ENCODE measurements around the gene SCAMP2. TPM values are rescaled to one million over a fixed set of nuclear protein-coding genes. Genes with fewer than 3 reads are reported as not detected.
A peak's percentile ranks its signal among the peaks of the same experiment; 100 is the strongest.
"Not testable (repeated sequence)": the region's sequence is repeated elsewhere in the genome, so short reads cannot be mapped to it uniquely, and the experiment has no call there.

Gene SCAMP2
- total RNA-seq, 1 experiment from 2014 or later = 21.6 TPM

DNA sequence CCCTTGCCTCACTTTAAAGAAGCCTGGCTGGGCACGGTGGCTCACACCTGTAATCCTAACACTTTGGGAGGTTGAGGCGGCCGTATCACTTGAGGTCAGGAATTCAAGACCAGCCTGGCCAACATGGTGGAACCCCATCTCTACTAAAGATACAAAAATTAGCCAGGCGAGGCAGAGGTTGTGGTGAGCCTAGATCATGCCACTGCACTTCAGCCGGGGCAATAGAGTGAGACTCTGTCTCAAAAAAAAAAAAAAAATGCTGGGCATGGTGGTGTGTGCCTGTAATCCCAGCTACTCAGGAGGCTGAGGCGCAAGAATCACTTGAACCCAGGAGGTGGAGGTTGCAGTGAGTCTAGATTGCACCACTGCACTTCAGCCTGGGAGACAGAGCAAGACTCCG is 21.2 kb upstream of the SCAMP2 start:
- not testable (repeated sequence) for H3K4me3 ChIP-seq, H3K27me3 ChIP-seq, DNase-seq, H3K9me3 ChIP-seq
- H3K36me3 ChIP-seq = peaks cover 38% of the 10 kb centered on the region

DNA sequence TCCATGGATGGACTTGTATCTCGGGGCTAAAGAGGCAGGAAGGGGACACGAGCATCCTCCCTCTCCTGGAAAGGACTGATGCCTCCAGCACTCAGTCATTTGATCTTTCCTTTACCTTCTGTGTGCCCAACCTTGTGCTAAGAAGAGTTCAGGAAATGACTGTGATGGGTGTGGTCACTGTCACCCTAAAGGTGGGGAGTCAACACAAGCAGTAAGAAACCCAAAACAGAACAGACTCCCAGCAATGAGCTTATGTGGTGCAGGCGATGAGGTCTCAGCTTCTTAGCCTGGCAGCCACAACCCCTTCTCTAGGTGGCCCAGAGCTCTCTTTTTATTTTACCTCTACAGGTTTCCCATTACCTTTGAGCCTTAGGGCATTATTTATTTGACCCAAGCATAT is 20.5 kb upstream of the SCAMP2 start:
- H3K9me3 ChIP-seq = no peaks in the 10 kb centered on the region
- peaks cover 30% of the 10 kb centered on the region for H3K36me3 ChIP-seq

GRCh38 chr15:74892931-74893330 is 19.8 kb upstream of the SCAMP2 start:
- no peak for DNase-seq
- H3K9me3 ChIP-seq = no peaks in the 10 kb centered on the region
- peaks cover 30% of the 10 kb centered on the region for H3K36me3 ChIP-seq
- no peak overlapping the region for H3K4me3 ChIP-seq
- no peaks in the 10 kb centered on the region for H3K27me3 ChIP-seq

More for the DNA sequence above, 20.5 kb upstream of the SCAMP2 start:
- DNase-seq = no peak
- H3K4me3 ChIP-seq = no peak overlapping the region
- H3K27me3 ChIP-seq = no peaks in the 10 kb centered on the region

GRCh38 chr15:74892313-74892712 is 19.1 kb upstream of the SCAMP2 start:
- H3K4me3 ChIP-seq = no peak overlapping the region
- no peak for DNase-seq
- no peaks in the 10 kb centered on the region for H3K27me3 ChIP-seq
- H3K9me3 ChIP-seq = no peaks in the 10 kb centered on the region
- H3K36me3 ChIP-seq = peaks cover 30% of the 10 kb centered on the region

DNA sequence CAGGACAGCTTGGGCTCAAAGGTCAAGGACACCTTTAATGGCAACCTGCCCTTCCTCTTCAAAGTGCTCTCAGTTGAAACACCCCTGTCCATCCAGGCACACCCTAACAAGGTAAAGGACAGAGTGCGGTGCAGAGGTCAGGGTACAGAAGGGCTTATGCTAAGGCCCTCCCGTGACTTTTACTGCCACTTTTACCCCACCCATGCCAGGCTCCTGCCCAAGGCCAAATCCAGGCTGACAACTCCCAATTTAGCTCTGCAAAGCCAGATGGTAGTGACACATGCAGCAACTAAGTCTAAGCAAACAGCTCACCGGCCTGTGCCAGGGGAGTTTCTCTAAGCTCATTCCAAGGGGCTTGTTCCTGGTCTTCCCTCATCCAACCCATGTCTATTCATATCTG is 18.3 kb upstream of the SCAMP2 start:
- Histone ChIP-seq H3K27me3 (no peaks in the 10 kb centered on the region), H3K36me3 (peaks cover 23% of the 10 kb centered on the region), H3K4me3 (no peak overlapping the region), H3K9me3 (no peaks in the 10 kb centered on the region)
- DNase-seq = no peak

- Histone ChIP-seq H3K36me3 (peaks cover 23% of the 10 kb centered on the region), H3K4me3 (peak overlapping the region; percentile 87), H3K27me3 (no peaks in the 10 kb centered on the region), H3K9me3 (no peaks in the 10 kb centered on the region)
- DNase-seq = no peak
Observed at GRCh38 chr15:74890665-74890960, 17.4 kb upstream of the SCAMP2 start.

DNA sequence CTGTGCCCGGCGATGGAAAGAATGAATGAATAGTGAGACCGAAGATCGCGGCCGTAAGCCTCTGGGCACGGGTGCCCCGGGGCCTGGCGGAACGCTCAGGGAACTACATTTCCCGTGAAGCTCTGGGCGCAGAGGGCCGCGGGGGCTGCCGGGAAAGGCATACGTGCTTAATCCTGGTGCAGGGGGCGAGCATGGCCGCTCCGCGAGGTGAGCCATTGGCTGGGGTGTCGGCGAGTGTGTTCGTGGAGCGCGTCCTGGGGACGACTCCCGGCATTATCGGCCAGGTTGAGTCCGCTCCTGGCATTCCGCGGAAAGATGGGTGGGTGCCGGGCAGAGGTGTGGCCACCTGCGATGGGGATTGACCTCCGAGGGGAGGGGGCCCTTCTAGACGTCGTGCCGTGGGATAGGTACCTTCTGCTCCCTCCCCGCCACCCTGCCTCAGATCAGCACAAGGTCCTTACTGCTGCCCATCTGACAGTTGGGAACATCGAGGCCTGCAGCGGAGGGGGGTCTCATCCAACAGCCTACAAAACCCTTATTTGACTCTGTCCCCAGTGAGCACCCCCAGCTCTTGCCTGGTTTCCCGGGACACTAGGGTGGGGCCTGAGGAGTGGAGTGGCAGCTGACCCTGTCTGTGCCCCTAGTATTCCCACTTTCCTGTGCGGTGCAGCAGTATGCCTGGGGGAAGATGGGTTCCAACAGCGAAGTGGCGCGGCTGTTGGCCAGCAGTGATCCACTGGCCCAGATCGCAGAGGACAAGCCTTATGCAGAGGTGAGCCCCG is 16.9 kb upstream of the SCAMP2 start, which contains the start of gene MPI:
Gene MPI, plus strand, starts transcription at position 160 of the 782 bp plus-strand sequence. Its CDS starts 32 bp downstream, at position 192.
- H3K9me3 ChIP-seq = no peaks in the 10 kb centered on the region
- H3K4me3 ChIP-seq = peak within 1 kb of the TSS; percentile 87
- no peaks in the 10 kb centered on the region for H3K27me3 ChIP-seq
- H3K36me3 ChIP-seq = peaks cover 23% of the 10 kb centered on the region
- DNase-seq = peak; percentile 90

DNA sequence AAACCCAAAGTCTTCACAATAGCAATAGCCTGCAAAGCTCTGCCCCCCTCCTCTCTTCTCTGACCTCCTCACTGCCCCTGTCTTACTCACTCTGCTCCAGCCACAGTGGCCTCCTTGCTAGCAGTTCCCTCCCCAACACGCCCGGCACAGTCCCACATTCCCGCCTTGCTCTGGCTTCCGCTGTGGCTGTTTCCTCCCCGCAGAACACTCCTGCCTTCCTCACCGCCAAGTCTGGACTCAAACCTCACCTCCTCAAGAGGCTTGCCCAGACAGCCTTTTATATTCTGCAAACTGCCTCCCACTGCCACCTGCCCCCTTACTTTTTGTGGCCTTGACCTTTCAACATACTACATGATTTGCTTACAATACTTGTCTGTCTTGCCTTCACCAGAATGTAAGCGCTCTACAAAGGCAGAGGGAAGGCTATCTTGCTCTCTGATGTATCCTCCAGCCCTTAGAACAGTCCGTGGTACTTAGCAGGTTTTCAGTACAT is 16.3 kb upstream of the SCAMP2 start:
- peak; percentile 53 for DNase-seq
- no peaks in the 10 kb centered on the region for H3K9me3 ChIP-seq
- H3K36me3 ChIP-seq = peaks cover 23% of the 10 kb centered on the region
- H3K27me3 ChIP-seq = no peaks in the 10 kb centered on the region
- peak overlapping the region; percentile 87 for H3K4me3 ChIP-seq

GRCh38 chr15:74888716-74889115 is 15.6 kb upstream of the SCAMP2 start:
- DNase-seq = no peak
- Histone ChIP-seq H3K27me3 (no peaks in the 10 kb centered on the region), H3K4me3 (no peak overlapping the region; the same call in 1 of the 2 replicates), H3K36me3 (peaks cover 23% of the 10 kb centered on the region), H3K9me3 (no peaks in the 10 kb centered on the region)

- not testable (repeated sequence) for H3K4me3 ChIP-seq, H3K27me3 ChIP-seq, DNase-seq, H3K9me3 ChIP-seq
- peaks cover 15% of the 10 kb centered on the region for H3K36me3 ChIP-seq
Observed at GRCh38 chr15:74887537-74888193, 14.5 kb upstream of the SCAMP2 start.

GRCh38 chr15:74885461-74885860 is 12.3 kb upstream of the SCAMP2 start:
- Histone ChIP-seq H3K27me3 (no peaks in the 10 kb centered on the region), H3K9me3 (0 out of 2 replicates have a peak, but pooled peaks cover 2% of the 10 kb centered on the region), H3K4me3 (no peak overlapping the region), H3K36me3 (no peaks in the 10 kb centered on the region)
- no peak for DNase-seq

GRCh38 chr15:74884428-74885223 is 11.5 kb upstream of the SCAMP2 start:
- no peak overlapping the region for H3K4me3 ChIP-seq
- no peaks in the 10 kb centered on the region for H3K27me3 ChIP-seq
- H3K9me3 ChIP-seq = 0 out of 2 replicates have a peak, but pooled peaks cover 2% of the 10 kb centered on the region
- no peaks in the 10 kb centered on the region for H3K36me3 ChIP-seq
- DNase-seq = peak; percentile 30

- Histone ChIP-seq H3K36me3 (no peaks in the 10 kb centered on the region), H3K27me3 (no peaks in the 10 kb centered on the region), H3K4me3 (no peak overlapping the region), H3K9me3 (0 out of 2 replicates have a peak, but pooled peaks cover 2% of the 10 kb centered on the region)
- no peak for DNase-seq
Observed at GRCh38 chr15:74882528-74882927, 9.4 kb upstream of the SCAMP2 start.

DNA sequence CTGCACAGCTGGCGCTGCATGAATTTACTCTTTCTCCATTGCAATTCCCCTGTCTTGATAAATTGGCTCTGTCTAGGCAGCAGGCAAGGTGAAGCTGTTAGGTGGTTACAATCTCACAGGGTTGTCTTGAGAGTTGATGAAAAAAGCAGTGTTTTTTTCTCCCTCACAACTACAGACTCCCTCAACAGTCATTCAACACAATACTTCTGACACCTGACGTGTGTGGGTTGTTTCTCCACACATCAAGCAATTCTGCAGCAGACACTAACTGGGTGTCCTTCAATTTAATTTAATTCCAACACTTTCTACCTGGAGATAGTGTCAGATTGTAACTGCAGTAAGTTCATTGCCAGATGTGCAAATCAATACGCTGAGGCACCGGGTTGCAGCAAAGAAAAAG is 5.1 kb upstream of the SCAMP2 start:
- no peak for DNase-seq
- no peaks in the 10 kb centered on the region for H3K36me3 ChIP-seq
- H3K4me3 ChIP-seq = no peak overlapping the region
- no peaks in the 10 kb centered on the region for H3K27me3 ChIP-seq
- 0 out of 2 replicates have a peak, but pooled peaks cover 2% of the 10 kb centered on the region for H3K9me3 ChIP-seq

DNA sequence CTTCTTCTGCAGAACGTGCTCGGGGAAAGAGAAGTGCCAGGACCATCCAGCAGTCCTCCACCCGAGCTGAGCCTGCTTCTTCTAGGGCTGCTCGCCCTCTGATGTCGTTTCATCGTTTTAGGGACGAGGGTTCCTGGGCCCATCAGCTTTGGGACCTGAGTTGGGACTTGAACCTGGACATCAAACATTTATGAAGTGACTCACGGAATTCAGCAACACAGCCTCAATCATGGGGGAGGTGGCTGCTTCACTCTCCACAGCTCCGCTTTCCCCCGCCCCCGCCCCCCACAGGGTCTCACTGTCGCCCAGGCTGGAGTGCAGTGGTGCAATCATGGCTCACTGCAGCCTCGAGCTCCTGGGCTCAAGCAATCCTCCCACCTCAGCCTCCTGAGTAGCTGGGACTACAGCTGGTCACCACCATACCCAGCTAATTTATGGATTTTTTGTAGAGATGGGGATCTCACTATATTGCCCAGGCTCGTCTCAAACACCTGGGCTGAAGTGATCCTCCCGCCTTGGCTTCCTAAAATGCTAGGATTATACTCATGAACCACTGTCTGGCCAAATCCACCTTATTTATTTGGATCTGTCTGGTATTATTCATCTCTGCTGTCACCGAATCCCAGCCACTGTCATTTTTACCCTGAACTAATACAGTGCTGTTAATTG is 725 bp upstream of the SCAMP2 start:
- H3K4me3 ChIP-seq = peak overlapping the region; percentile 91
- no peaks in the 10 kb centered on the region for H3K27me3 ChIP-seq
- peaks cover 9% of the 10 kb centered on the region for H3K36me3 ChIP-seq
- no peaks in the 10 kb centered on the region for H3K9me3 ChIP-seq
- DNase-seq = no peak

DNA sequence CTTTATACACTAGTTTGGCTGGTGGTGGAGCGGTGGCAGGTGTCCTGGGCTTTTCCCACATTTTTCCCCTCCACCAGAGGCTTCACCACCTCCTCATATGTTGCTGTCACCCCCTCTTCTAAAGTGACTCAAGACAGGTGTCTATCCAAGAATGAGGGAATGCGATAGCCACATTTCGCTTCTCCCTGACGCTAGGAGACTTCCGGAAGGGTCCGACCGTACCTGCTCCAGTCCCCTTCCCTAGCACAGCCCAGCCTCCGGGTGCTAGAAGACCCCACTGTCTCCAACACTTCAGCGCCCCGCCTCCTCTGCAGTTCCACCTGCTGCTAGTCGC is 496 bp downstream of the SCAMP2 start:
- Histone ChIP-seq H3K36me3 (peaks cover 13% of the 10 kb centered on the region), H3K4me3 (peak overlapping the region; percentile 91), H3K9me3 (no peaks in the 10 kb centered on the region), H3K27me3 (no peaks in the 10 kb centered on the region)
- DNase-seq = no peak

Data from MG63 (cell line).